Left ventricle myocardium inferior (tissue), 1 donor: Measurements from ENCODE around the gene RMND5B. TPM values are rescaled to one million over a fixed set of nuclear protein-coding genes. Genes with fewer than 3 reads are reported as not detected.

Experiments used
- DNase-seq: peaks from one replicate; pipeline ENCODE4 v3.0.0-alpha.2; 2020
- H3K27ac ChIP-seq: fragments of 200-600 bp; replicated peaks from 2 replicates; pipeline ENCODE4 v1.8.0; 2021
- H3K27me3 ChIP-seq: fragments of 200-600 bp; 2 replicates; pipeline ENCODE4 v1.8.0; 2021; ENCODE audit warnings: low read depth
- H3K36me3 ChIP-seq: fragments of 200-600 bp; 2 replicates; pipeline ENCODE4 v1.8.0; 2021
- H3K4me1 ChIP-seq: fragments of 200-600 bp; 2 replicates; pipeline ENCODE4 v1.8.0; 2021
- H3K4me3 ChIP-seq: fragments of 200-600 bp; 2 replicates; pipeline ENCODE4 v1.8.0; 2021; ENCODE audit warnings: mild to moderate bottlenecking, moderate library complexity
- H3K9me3 ChIP-seq: fragments of 200-600 bp; replicated peaks from 2 replicates; pipeline ENCODE4 v1.8.0; 2021
- intact Hi-C: fragments of 100-400 bp; cut with micrococcal nuclease; formaldehyde crosslinking; loops from one replicate; pipeline ENCODE4 v1.11.0; 2022
- total RNA-seq: library from RNA; stranded (reverse); fragmentation: NEBNext Ultra II Directional; extraction: Animal tissue kit (Norgen Biotek cat#: 25700); gene quantifications from one replicate; pipeline ENCODE4 v1.2.1, GENCODE V29; 2021
- TF ChIP-seq, protein P1 (sequence below): fragments of 200-600 bp; IDR thresholded peaks from 2 replicates; pipeline ENCODE4 v1.8.0; 2021; ENCODE audit warnings: antibody characterized with exemption, mild to moderate bottlenecking, borderline replicate concordance
- donor health status: DM: no; HTN: yes; CAD: no; lungs with severe emphysema.

Gene RMND5B
- total RNA-seq, 1 donor from 2014 or later, result 38.9 TPM

- H3K27ac ChIP-seq, result no peak overlapping the region
- no peaks in the 10 kb centered on the region for H3K9me3 ChIP-seq
- intact Hi-C loops, result no loop called here
- no peak for DNase-seq
- H3K4me1 ChIP-seq, result peaks cover 34% of the 10 kb centered on the region
- H3K36me3 ChIP-seq, result peaks cover 12% of the 10 kb centered on the region
- H3K27me3 ChIP-seq, result no peaks in the 10 kb centered on the region
- TF ChIP-seq, protein P1, sequence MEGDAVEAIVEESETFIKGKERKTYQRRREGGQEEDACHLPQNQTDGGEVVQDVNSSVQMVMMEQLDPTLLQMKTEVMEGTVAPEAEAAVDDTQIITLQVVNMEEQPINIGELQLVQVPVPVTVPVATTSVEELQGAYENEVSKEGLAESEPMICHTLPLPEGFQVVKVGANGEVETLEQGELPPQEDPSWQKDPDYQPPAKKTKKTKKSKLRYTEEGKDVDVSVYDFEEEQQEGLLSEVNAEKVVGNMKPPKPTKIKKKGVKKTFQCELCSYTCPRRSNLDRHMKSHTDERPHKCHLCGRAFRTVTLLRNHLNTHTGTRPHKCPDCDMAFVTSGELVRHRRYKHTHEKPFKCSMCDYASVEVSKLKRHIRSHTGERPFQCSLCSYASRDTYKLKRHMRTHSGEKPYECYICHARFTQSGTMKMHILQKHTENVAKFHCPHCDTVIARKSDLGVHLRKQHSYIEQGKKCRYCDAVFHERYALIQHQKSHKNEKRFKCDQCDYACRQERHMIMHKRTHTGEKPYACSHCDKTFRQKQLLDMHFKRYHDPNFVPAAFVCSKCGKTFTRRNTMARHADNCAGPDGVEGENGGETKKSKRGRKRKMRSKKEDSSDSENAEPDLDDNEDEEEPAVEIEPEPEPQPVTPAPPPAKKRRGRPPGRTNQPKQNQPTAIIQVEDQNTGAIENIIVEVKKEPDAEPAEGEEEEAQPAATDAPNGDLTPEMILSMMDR, result no peak
- no peak overlapping the region for H3K4me3 ChIP-seq
These were observed 24.3 kb downstream of the RMND5B start for GRCh38 chr5:178155065-178155464.

- H3K9me3 ChIP-seq, result no peaks in the 10 kb centered on the region
- H3K27me3 ChIP-seq, result peaks cover 34% of the 10 kb centered on the region
- no peak overlapping the region for H3K4me3 ChIP-seq
- intact Hi-C loops, result no loop called here
- H3K36me3 ChIP-seq, result no peaks in the 10 kb centered on the region
- no peak overlapping the region for H3K27ac ChIP-seq
- TF ChIP-seq, protein P1, result no peak
- no peak for DNase-seq
- peaks cover 8% of the 10 kb centered on the region for H3K4me1 ChIP-seq
These were observed 29.4 kb downstream of the RMND5B start for GRCh38 chr5:178160176-178160575.

DNA sequence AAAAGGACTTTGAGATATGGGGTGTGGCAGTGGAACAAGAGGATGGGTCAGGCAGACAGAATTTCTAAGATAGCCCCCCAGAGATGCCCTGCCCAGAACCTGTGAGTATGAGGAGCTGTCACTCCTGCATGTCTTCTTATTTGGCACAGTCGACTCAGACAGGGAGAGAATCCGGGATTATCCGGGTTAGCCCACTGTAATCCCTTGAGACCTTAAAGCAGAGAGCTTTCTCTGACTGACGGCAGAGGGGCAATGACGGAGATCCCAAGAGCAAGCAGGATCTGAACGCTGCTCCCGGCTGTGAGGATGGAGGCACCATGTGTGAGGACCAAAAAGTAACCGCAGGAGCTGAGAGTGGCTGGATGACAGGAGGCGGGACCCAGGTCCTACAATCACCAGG, 31.7 kb downstream of the RMND5B start:
- Histone ChIP-seq H3K4me1 (peaks cover 8% of the 10 kb centered on the region), H3K4me3 (no peak overlapping the region), H3K36me3 (no peaks in the 10 kb centered on the region), H3K9me3 (no peaks in the 10 kb centered on the region), H3K27me3 (peaks cover 47% of the 10 kb centered on the region), H3K27ac (no peak overlapping the region)
- DNase-seq, result no peak
- TF ChIP-seq, protein P1, result no peak
- intact Hi-C loops, result no loop called here

- Histone ChIP-seq H3K36me3 (no peaks in the 10 kb centered on the region), H3K27ac (no peak overlapping the region), H3K9me3 (no peaks in the 10 kb centered on the region), H3K27me3 (peaks cover 57% of the 10 kb centered on the region), H3K4me3 (peak overlapping the region; percentile 30), H3K4me1 (peaks cover 8% of the 10 kb centered on the region)
- TF ChIP-seq, protein P1, result peak; percentile 100
- peak; percentile 79 for DNase-seq
- intact Hi-C loops, result loop anchor here (2.0 kb wide), 1 partner anchor 87 kb away; no protein-coding TSS in a partner anchor
These were observed 33.2 kb downstream of the RMND5B start for GRCh38 chr5:178163772-178164735.

GRCh38 chr5:178165581-178165980, 34.8 kb downstream of the RMND5B start:
- no peaks in the 10 kb centered on the region for H3K9me3 ChIP-seq
- intact Hi-C loops, result loop anchor here (2.0 kb wide), 1 partner anchor 89 kb away; no protein-coding TSS in a partner anchor
- H3K27me3 ChIP-seq, result peaks cover 62% of the 10 kb centered on the region
- DNase-seq, result no peak
- H3K4me1 ChIP-seq, result peaks cover 8% of the 10 kb centered on the region
- H3K36me3 ChIP-seq, result no peaks in the 10 kb centered on the region
- no peak overlapping the region for H3K27ac ChIP-seq
- H3K4me3 ChIP-seq, result peak overlapping the region; percentile 29
- TF ChIP-seq, protein P1, result no peak
